IPS DF 6.9 (cell line): Measurements from ENCODE around the gene CCDC9.
"Not testable (repeated sequence)": the region's sequence is repeated elsewhere in the genome, so short reads cannot be mapped to it uniquely, and the experiment has no call there.

ENCODE experiments used
- DNase-seq: peaks from one replicate; pipeline ENCODE4 v3.0.0-alpha.2; 2013; ENCODE audit warnings: low read depth, low spot score
- H3K27ac ChIP-seq: one replicate; pipeline ENCODE4 v1.5.1; 2013; ENCODE audit warnings: low read length, control low read depth
- H3K27me3 ChIP-seq: 2 replicates; pipeline ENCODE4 v1.6.1; 2013; ENCODE audit warnings: mild to moderate bottlenecking, low read length; ENCODE audit not compliant: control insufficient read depth, insufficient read depth
- H3K36me3 ChIP-seq: 2 replicates; pipeline ENCODE4 v1.6.1; 2013; ENCODE audit warnings: low read length; ENCODE audit not compliant: control insufficient read depth, insufficient read depth
- H3K4me1 ChIP-seq: 2 replicates; pipeline ENCODE4 v1.6.1; 2013; ENCODE audit warnings: low read length; ENCODE audit not compliant: control insufficient read depth, insufficient read depth
- H3K4me3 ChIP-seq: 2 replicates; pipeline ENCODE4 v1.5.1; 2013; ENCODE audit warnings: mild to moderate bottlenecking, low read length
- H3K9me3 ChIP-seq: 2 replicates; pipeline ENCODE4 v1.6.1; 2013; ENCODE audit warnings: low read length, inconsistent platforms; ENCODE audit not compliant: control insufficient read depth, insufficient read depth
- WGBS: extraction: QIAGEN DNeasy Blood & Tissue Kit; methylation state at CpG from one replicate; pipeline ENCODE4 v1.1.7; 2013; ENCODE audit warnings: mixed read lengths, missing lambda C conversion rate; ENCODE audit not compliant: insufficient read length, insufficient coverage; 5-methylcytosine and 5-hydroxymethylcytosine counted together

CCDC9 gene

DNA sequence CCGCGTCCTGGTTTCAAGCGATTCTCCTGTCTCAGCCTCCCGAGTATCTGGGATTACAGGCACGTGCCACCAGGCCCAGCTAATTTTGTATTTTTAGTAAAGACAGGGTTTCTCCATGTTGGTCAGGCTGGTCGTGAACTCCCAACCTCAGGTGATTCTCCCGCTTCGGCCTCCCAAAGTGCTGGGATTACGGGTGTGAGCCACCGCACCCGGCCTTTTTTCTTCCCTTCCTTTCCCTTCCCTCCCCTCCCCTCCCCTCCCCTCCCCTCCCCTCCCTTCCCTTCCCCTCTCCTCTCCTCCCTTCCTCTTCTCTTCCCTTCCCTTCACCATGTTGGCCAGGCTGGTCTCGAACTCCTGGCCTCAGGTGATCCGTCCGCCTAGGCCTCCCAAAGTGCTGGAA, 44.5 kb downstream of the CCDC9 start:
- not testable (repeated sequence) for H3K4me1 ChIP-seq, H3K27ac ChIP-seq, H3K4me3 ChIP-seq, DNase-seq, H3K27me3 ChIP-seq, H3K9me3 ChIP-seq, H3K36me3 ChIP-seq
- WGBS, result no CpG with 5 or more reads among the region's 14 CpGs

DNA sequence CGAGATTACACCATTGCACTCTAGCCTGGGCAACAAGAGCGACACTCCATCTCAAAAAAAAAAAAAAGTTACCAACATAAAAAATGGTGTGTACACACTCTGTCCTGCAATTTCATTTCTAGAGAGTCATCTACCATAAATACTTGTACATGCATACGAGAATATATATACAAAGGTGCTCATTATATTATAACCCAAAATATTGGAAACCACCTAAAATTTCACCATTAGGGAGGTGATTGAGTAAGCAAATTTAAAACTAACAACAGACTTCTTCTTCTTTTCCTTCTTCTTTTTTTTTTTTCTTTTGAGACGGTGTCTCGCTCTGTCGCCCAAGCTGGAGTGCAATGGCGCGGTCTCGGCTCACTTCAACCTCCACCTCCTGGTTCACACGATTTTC, 45.9 kb downstream of the CCDC9 start:
- DNase-seq, result no peak
- no peaks in the 10 kb centered on the region for H3K27me3 ChIP-seq
- no peaks in the 10 kb centered on the region for H3K36me3 ChIP-seq
- peaks cover 2% of the 10 kb centered on the region; the same call in 1 of the 2 replicates for H3K4me1 ChIP-seq
- no peak overlapping the region for H3K4me3 ChIP-seq
- no CpG with 5 or more reads among the region's 10 CpGs for WGBS
- H3K9me3 ChIP-seq, result no peaks in the 10 kb centered on the region
- H3K27ac ChIP-seq, result no peak overlapping the region

DNA sequence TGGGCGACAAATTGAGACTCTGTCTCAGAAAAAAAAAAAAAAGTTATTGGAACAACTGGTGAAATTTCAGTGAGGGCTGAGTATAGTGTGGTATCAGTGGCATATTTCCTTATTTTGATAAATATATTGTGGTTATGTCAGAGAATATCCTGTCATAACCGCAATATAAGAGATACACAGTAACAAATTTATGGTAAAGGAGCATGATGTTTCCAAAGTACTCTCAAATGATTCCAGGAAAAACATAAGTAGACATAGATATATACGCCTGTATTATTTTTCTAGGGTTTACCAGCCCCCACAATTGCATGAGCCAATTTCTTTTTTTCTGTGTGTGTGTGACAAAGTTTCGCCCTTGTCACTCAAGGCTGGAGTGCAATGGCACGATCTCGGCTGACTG, 47.6 kb downstream of the CCDC9 start:
- Histone ChIP-seq H3K4me3 (no peak overlapping the region), H3K9me3 (no peaks in the 10 kb centered on the region), H3K36me3 (no peaks in the 10 kb centered on the region), H3K4me1 (peaks cover 2% of the 10 kb centered on the region; the same call in 1 of the 2 replicates), H3K27me3 (no peaks in the 10 kb centered on the region), H3K27ac (no peak overlapping the region)
- no CpG with 5 or more reads among the region's 6 CpGs for WGBS
- no peak for DNase-seq

DNA sequence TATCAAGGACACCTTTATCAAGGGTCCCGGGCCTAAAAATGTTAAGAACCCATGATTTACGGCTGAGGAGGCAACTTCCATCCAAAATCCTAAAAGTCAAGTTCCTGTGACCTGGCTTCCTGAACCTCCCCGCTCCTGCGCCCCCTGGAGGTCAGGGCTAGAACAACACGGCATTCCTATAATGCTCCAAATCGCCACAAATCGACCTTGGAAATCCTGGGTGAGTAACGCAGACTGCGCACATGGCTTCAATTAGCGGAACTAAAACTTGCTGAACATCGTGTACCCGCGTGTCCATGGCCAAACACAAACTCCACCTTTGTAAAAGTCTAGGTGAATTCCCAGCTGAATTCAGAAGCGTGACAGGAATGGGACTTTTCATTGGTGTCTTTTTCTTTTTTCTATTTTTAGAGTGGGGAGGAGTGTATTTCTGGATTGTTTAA, 49.0 kb downstream of the CCDC9 start:
- H3K9me3 ChIP-seq, result no peaks in the 10 kb centered on the region
- WGBS, result no CpG with 5 or more reads among the region's 14 CpGs
- no peak for DNase-seq
- no peaks in the 10 kb centered on the region for H3K4me1 ChIP-seq
- no peaks in the 10 kb centered on the region for H3K36me3 ChIP-seq
- H3K4me3 ChIP-seq, result no peak overlapping the region
- no peaks in the 10 kb centered on the region for H3K27me3 ChIP-seq
- no peak overlapping the region for H3K27ac ChIP-seq

DNA sequence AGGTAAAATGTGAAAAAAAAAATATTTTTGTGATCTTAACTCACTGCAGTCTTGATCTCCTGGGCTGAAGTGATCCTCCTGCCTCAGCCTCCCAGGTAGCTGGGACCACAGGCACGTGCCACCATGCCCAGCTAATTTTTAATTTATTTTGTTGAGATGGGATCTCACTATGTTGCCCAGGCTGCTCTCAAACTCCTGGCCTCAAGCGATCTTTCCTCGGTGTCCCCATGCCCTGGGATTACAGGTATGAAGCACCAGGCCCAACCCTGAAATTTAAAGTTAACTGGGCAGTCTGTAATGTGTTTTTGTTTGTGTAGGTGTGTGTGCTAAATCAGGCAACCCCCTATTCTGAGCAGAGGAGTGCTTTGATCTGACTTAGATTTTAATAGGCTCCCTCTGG, 50.0 kb downstream of the CCDC9 start:
- no peak overlapping the region for H3K4me3 ChIP-seq
- WGBS, result no CpG with 5 or more reads among the region's 3 CpGs
- no peak overlapping the region for H3K27ac ChIP-seq
- no peaks in the 10 kb centered on the region for H3K4me1 ChIP-seq
- no peak for DNase-seq
- H3K36me3 ChIP-seq, result no peaks in the 10 kb centered on the region
- H3K9me3 ChIP-seq, result no peaks in the 10 kb centered on the region
- H3K27me3 ChIP-seq, result peaks cover 1% of the 10 kb centered on the region; the same call in 1 of the 2 replicates

DNA sequence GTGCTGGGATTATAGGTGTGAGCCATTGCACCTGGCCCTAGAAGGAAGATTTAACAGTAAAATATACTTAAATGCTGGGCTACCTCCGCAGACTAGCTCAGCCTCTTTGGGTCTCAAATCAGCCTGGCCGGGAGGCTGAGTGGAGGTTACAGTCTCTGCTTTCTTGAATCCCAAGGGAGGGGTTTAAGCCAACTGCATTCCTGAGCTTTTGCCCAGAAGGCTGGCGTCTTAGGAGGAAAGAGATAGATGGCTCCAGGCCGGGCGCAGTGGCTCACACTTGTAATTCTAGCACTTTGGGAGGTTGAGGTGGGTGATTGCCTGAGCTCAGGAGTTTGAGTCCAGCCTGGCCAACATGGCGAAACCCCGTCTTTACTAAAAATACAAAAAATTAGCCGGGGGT, 52.7 kb downstream of the CCDC9 start:
- Histone ChIP-seq H3K36me3 (no peaks in the 10 kb centered on the region), H3K27ac (no peak overlapping the region), H3K4me1 (no peaks in the 10 kb centered on the region), H3K4me3 (no peak overlapping the region), H3K9me3 (no peaks in the 10 kb centered on the region), H3K27me3 (peaks cover 1% of the 10 kb centered on the region; the same call in 1 of the 2 replicates)
- WGBS, result no CpG with 5 or more reads among the region's 8 CpGs
- no peak for DNase-seq

DNA sequence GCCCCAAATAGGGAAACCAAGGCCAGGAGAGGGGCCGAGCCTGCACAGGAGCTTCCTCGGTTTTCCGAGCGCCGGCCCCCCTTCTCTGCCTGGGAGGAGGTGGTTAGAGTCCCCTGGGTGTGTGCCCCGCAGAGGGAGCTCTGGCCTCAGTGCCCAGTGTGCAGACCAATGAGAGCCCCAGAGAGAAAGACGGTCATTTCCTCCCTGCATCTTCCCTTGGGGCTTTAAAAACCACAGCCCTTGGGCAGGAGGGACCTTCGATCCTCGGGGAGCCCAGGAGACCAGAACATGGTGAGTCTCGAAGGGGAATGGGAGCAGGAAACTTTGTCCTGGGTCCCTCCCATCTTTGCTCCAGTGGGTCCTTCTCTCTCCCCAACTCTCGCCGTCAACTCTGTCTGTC, 53.3 kb downstream of the CCDC9 start, which contains the start of gene C5AR1:
TSS of gene C5AR1 (plus strand) at position 254 of the 400 bp plus-strand sequence. CDS start at position 289, 35 bp downstream.
- Histone ChIP-seq H3K27me3 (peaks cover 1% of the 10 kb centered on the region; the same call in 1 of the 2 replicates), H3K4me3 (no peak within 1 kb of the TSS), H3K9me3 (no peaks in the 10 kb centered on the region), H3K27ac (no peak within 1 kb of the TSS), H3K4me1 (no peaks in the 10 kb centered on the region), H3K36me3 (no peaks in the 10 kb centered on the region)
- WGBS, result no CpG with 5 or more reads among the region's 12 CpGs
- no peak for DNase-seq

DNA sequence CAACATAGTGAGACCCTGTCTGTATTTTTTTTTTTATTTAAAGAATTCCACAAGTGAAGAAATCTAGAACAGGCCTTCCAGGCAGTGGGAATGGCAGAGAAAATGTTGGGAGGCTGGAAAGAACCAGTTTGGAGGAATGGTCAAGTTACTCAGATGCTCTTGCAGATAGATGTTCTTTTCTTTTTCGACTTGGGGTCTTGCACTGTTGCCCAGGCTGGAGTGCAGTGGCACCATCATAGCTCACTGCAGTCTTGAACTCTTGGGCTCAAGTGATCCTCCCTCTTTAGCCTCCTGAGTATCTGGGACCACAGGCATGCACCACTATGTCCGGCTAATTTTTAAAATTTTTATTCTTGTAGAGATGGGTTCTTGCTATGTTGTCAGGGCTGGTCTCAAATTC, 54.0 kb downstream of the CCDC9 start:
- H3K9me3 ChIP-seq, result no peaks in the 10 kb centered on the region
- WGBS, result no CpG with 5 or more reads among the region's 2 CpGs
- no peak for DNase-seq
- no peaks in the 10 kb centered on the region for H3K4me1 ChIP-seq
- H3K27ac ChIP-seq, result no peak overlapping the region
- peaks cover 1% of the 10 kb centered on the region; the same call in 1 of the 2 replicates for H3K27me3 ChIP-seq
- H3K36me3 ChIP-seq, result no peaks in the 10 kb centered on the region
- no peak overlapping the region for H3K4me3 ChIP-seq

DNA sequence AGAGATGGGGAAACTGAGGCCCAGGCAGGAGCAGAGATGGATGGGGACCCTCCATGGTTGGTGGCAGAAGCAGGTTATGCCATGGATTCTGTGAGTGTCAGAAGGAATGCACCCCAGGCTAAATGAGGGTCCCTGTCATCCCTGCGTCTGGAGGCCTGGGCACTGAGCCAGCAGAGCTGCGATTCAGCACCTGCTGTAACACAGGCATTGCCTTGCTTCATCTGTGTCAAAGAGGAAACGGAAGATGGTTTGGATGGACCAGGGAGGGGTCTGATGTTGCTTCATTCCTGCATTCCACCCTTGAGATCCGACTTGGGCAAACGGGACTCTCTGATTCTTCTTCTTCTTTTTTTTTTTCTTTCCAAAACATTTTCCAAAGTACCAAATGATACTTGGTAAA, 54.5 kb downstream of the CCDC9 start:
- H3K9me3 ChIP-seq, result no peaks in the 10 kb centered on the region
- no peak overlapping the region for H3K4me3 ChIP-seq
- H3K27ac ChIP-seq, result no peak overlapping the region
- no peak for DNase-seq
- no peaks in the 10 kb centered on the region for H3K36me3 ChIP-seq
- no peaks in the 10 kb centered on the region for H3K4me1 ChIP-seq
- peaks cover 1% of the 10 kb centered on the region; the same call in 1 of the 2 replicates for H3K27me3 ChIP-seq
- no CpG with 5 or more reads among the region's 5 CpGs for WGBS

DNA sequence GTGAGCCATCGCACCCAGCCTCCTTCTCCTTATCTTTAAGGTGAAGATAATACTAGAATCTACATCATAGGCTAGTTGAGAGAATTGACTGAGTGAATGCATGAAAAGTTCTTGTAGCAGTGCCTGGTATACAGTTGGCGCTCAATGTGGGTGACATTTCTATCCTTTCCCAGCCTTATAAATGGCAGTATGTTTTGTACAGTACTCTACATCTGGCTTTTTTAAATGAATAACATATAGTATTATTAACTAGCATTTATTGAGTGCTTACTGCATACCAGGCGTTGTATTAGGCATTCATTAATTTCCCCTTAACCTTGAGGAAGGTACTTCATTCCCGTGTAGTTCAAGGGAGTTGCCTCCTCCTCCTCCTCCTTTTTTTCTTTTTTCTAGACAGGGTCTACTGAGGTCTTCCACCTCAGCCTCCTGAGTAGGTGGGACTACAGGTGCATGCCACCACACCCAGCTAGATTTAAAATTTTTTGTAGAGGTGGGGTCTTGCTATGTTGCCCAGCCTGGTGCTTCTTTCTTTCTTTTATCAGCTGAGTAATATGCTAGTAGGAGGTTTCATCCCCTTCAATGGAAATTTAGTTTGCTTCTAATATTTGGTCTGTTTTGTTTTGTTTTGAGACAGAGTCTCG, 56.2 kb downstream of the CCDC9 start:
- WGBS, result no CpG with 5 or more reads among the region's 5 CpGs
- Histone ChIP-seq H3K4me1 (no peaks in the 10 kb centered on the region), H3K9me3 (no peaks in the 10 kb centered on the region), H3K27ac (no peak overlapping the region), H3K4me3 (no peak overlapping the region), H3K27me3 (peaks cover 1% of the 10 kb centered on the region; the same call in 1 of the 2 replicates), H3K36me3 (no peaks in the 10 kb centered on the region)
- DNase-seq, result no peak

DNA sequence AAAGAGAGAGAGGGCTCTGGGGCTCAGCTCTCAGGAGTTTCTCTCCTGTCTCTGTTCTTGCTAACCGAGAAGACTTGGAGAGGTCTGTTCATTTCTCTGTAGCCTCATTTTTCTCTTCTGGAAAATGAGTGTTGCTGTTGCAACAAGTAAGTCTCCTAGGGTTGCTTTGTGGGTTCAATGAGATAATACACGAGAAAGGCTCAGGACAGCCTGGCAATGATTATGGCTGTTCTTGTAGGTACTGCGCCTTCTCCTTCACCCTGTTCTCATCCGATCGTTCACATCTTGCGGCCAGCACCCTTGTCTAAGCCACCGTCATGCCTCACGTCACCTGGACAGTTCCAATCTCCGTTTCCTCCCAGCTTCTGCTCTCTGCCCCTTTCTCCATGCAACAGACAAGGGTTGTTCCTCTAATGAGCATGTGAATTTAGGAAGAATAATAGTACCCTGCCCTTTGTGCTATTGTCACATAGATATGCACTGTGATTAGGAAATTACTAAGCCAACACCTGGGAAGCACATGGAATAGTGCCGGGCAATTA, 57.5 kb downstream of the CCDC9 start:
- H3K9me3 ChIP-seq, result no peaks in the 10 kb centered on the region
- H3K27ac ChIP-seq, result no peak overlapping the region
- no CpG with 5 or more reads among the region's 10 CpGs for WGBS
- H3K4me3 ChIP-seq, result no peak overlapping the region
- H3K27me3 ChIP-seq, result peaks cover 1% of the 10 kb centered on the region; the same call in 1 of the 2 replicates
- DNase-seq, result no peak
- no peaks in the 10 kb centered on the region for H3K36me3 ChIP-seq
- H3K4me1 ChIP-seq, result no peaks in the 10 kb centered on the region
